AG04449 (cell line): ENCODE results near the gene ALG14.

ENCODE experiments used
- CTCF ChIA-PET: fragments of 350-600 bp; formaldehyde crosslinking; extraction: SDS; loops from one replicate; lab custom pipeline; 2021; ENCODE audit warnings: antibody characterized with exemption; lab: Yijun Ruan, JAX
- POLR2A ChIA-PET: fragments of 400-600, 350-600 bp; formaldehyde crosslinking; extraction: SDS; loops from one replicate; lab custom pipeline; 2020; ENCODE audit warnings: antibody characterized with exemption, inconsistent platforms; lab: Yijun Ruan, JAX
- DNase-seq: peaks from one replicate; pipeline ENCODE4 v3.0.0-alpha.2; 2010; ENCODE audit warnings: low read depth, low spot score
- H3K4me3 ChIP-seq: 2 replicates; pipeline ENCODE4 v1.5.1; 2011; ENCODE audit warnings: low read depth, mild to moderate bottlenecking, control low read depth, low read length
- CTCF ChIP-seq: IDR thresholded peaks from one replicate; pipeline ENCODE4 v1.5.1; 2011; ENCODE audit warnings: mild to moderate bottlenecking, moderate library complexity, low read length, control low read depth, inconsistent platforms; ENCODE audit not compliant: insufficient read depth; ENCODE audit errors: missing control alignments

Gene ALG14

GRCh38 chr1:94929351-94930217, 143.2 kb downstream of the ALG14 start:
- no peak overlapping the region for H3K4me3 ChIP-seq
- TF ChIP-seq CTCF, result no peak
- CTCF ChIA-PET, result interaction anchor here (0.8 to 1.7 kb wide), 3 partner anchors 13 to 75 kb away, joined by 3 to 4 read pairs (median 4); no protein-coding TSS in a partner anchor
- POLR2A ChIA-PET, result no interaction called here
- DNase-seq, result no peak

- DNase-seq, result no peak
- CTCF ChIA-PET, result interaction anchor here (0.5 to 2.6 kb wide), 7 partner anchors 7 to 270 kb away, joined by 3 to 22 read pairs (median 5); no protein-coding TSS in a partner anchor
- peak overlapping the region; percentile 89 for H3K4me3 ChIP-seq
- no peak for TF ChIP-seq CTCF
- POLR2A ChIA-PET, result interaction anchor here (0.8 kb wide), 1 partner anchor 46 kb away, joined by 3 read pairs; no protein-coding TSS in a partner anchor
Measured at GRCh38 chr1:94928293-94928939, 144.3 kb downstream of the ALG14 start.

- POLR2A ChIA-PET, result interaction anchor here (0.8 to 1.4 kb wide), 15 partner anchors 8 to 114 kb away, joined by 3 to 11 read pairs (median 3); no protein-coding TSS in a partner anchor
- H3K4me3 ChIP-seq, result peak overlapping the region; percentile 89
- CTCF ChIA-PET, result interaction anchor here (0.5 to 2.6 kb wide), 9 partner anchors 8 to 269 kb away, joined by 3 to 22 read pairs (median 5); no protein-coding TSS in a partner anchor
Measured at GRCh38 chr1:94927405-94928175, 145.2 kb downstream of the ALG14 start.

GRCh38 chr1:94926915-94927404, 145.8 kb downstream of the ALG14 start, which contains the start of gene CNN3:
TSS of gene CNN3 (minus strand) at chr1:94927110. CDS start at chr1:94926894, 216 bp downstream.
- peak; percentile 2 for TF ChIP-seq CTCF
- ChIA-PET POLR2A (interaction anchor here (1.0 to 1.4 kb wide), 14 partner anchors 9 to 115 kb away, joined by 3 to 11 read pairs (median 3); no protein-coding TSS in a partner anchor), CTCF (interaction anchor here (1.0 to 2.6 kb wide), 6 partner anchors 37 to 117 kb away, joined by 3 to 22 read pairs (median 9); no protein-coding TSS in a partner anchor)
- DNase-seq, result peak; percentile 49
- H3K4me3 ChIP-seq, result peak within 1 kb of the TSS; percentile 89

More at GRCh38 chr1:94927405-94928175, 145.2 kb downstream of the ALG14 start:
- DNase-seq, result no peak
- no peak for TF ChIP-seq CTCF

GRCh38 chr1:94926126-94926914, 146.4 kb downstream of the ALG14 start:
- H3K4me3 ChIP-seq, result peak overlapping the region; percentile 89
- DNase-seq, result no peak
- ChIA-PET CTCF (interaction anchor here (0.6 to 8.7 kb wide), 9 partner anchors 34 to 117 kb away, joined by 3 to 65 read pairs (median 13); no protein-coding TSS in a partner anchor), POLR2A (interaction anchor here (1.0 to 1.4 kb wide), 14 partner anchors 9 to 115 kb away, joined by 3 to 11 read pairs (median 4); no protein-coding TSS in a partner anchor)
- TF ChIP-seq CTCF, result peak; percentile 59
